GM10248 (cell line): ENCODE results near the gene INPP4A.

Experiments used
- CTCF ChIA-PET: fragments of 300-600 bp; sonication (Branson Sonifier 250); formaldehyde crosslinking; extraction: SDS; loops from one replicate; lab custom pipeline; 2021; ENCODE audit warnings: antibody characterized with exemption; lab: Yijun Ruan, JAX
- POLR2A ChIA-PET: fragments of 350-650 bp; sonication (Branson Sonifier 250); formaldehyde crosslinking; extraction: SDS; loops from one replicate; lab custom pipeline; 2020; ENCODE audit warnings: antibody characterized with exemption; lab: Yijun Ruan, JAX
- DNase-seq: peaks from one replicate; pipeline ENCODE4 v3.0.0; 2012; ENCODE audit errors: extremely low spot score
- CTCF ChIP-seq: IDR thresholded peaks from 2 replicates; pipeline ENCODE4 v1.5.1; 2012; ENCODE audit warnings: mild to moderate bottlenecking, low read depth; ENCODE audit errors: extremely low read depth, missing control alignments, control extremely low read depth

INPP4A gene

GRCh38 chr2:98463551-98463971, 18.9 kb downstream of the INPP4A start:
- ChIA-PET CTCF (interaction anchor here (0.8 to 3.1 kb wide), 12 partner anchors 11 to 138 kb away, joined by 3 to 20 read pairs (median 6); no protein-coding TSS in a partner anchor), POLR2A (interaction anchor here (1.6 to 3.0 kb wide), 5 partner anchors 9 to 24 kb away, joined by 4 to 18 read pairs (median 16); no protein-coding TSS in a partner anchor)
- DNase-seq, result no peak
- TF ChIP-seq CTCF, result no peak

GRCh38 chr2:98463988-98464771, 19.5 kb downstream of the INPP4A start:
- no peak for DNase-seq
- ChIA-PET POLR2A (interaction anchor here (0.9 to 3.0 kb wide), 7 partner anchors 8 to 77 kb away, joined by 3 to 18 read pairs (median 12); no protein-coding TSS in a partner anchor), CTCF (interaction anchor here (0.7 to 3.1 kb wide), 16 partner anchors 8 to 137 kb away, joined by 3 to 20 read pairs (median 6); no protein-coding TSS in a partner anchor)
- TF ChIP-seq CTCF, result no peak

- ChIA-PET POLR2A (interaction anchor here (0.9 to 3.0 kb wide), 6 partner anchors 10 to 77 kb away, joined by 3 to 18 read pairs (median 14); no protein-coding TSS in a partner anchor), CTCF (interaction anchor here (0.7 to 3.1 kb wide), 14 partner anchors 9 to 92 kb away, joined by 3 to 20 read pairs (median 6); no protein-coding TSS in a partner anchor)
These were observed 20.2 kb downstream of the INPP4A start for GRCh38 chr2:98464772-98465310.

GRCh38 chr2:98465456-98466226, 21.0 kb downstream of the INPP4A start:
- no peak for DNase-seq
- ChIA-PET CTCF (interaction anchor here (0.8 to 3.1 kb wide), 12 partner anchors 9 to 184 kb away, joined by 3 to 20 read pairs (median 5); no protein-coding TSS in a partner anchor), POLR2A (interaction anchor here (2.2 to 3.0 kb wide), 4 partner anchors 10 to 76 kb away, joined by 8 to 18 read pairs (median 16); no protein-coding TSS in a partner anchor)
- no peak for TF ChIP-seq CTCF

More at GRCh38 chr2:98464772-98465310, 20.2 kb downstream of the INPP4A start:
- peak; percentile 53 for DNase-seq
- no peak for TF ChIP-seq CTCF

GRCh38 chr2:98467082-98467536, 22.5 kb downstream of the INPP4A start:
- CTCF ChIA-PET, result interaction anchor here (1.2 to 1.4 kb wide), 5 partner anchors 10 to 182 kb away, joined by 3 to 6 read pairs (median 3); no protein-coding TSS in a partner anchor
- POLR2A ChIA-PET, result interaction anchor here (0.8 to 1.1 kb wide), 3 partner anchors 9 to 803 kb away, joined by 4 read pairs; partner anchors contain the start of gene ACTR1B
- no peak for DNase-seq
- no peak for TF ChIP-seq CTCF
